OCI-LY3 (cell line): ENCODE measurements around the gene GGPS1.
"Not testable (repeated sequence)": the region's sequence is repeated elsewhere in the genome, so short reads cannot be mapped to it uniquely, and the experiment has no call there.

Experiments
- H2AFZ ChIP-seq: fragments of 200-600, 300-600 bp; shearing (Covaris generic); 2 replicates; pipeline ENCODE4 v1.6.0; 2014; ENCODE audit warnings: antibody characterized with exemption, low read depth, low read length
- H3K27ac ChIP-seq: fragments of 200-600, 300-600 bp; sonication (generic); 2 replicates; pipeline ENCODE4 v1.5.1; 2014; ENCODE audit warnings: mild to moderate bottlenecking, low read length, moderate library complexity, mixed read lengths
- H3K27me3 ChIP-seq: fragments of 200-600, 300-600 bp; sonication (generic); 2 replicates; pipeline ENCODE4 v1.6.1; 2014; ENCODE audit warnings: low read depth, low read length, mixed read lengths
- H3K36me3 ChIP-seq: fragments of 200-600, 300-600 bp; sonication (generic); replicated peaks from 2 replicates; pipeline ENCODE3; 2014; ENCODE audit warnings: low read depth, low read length, mixed read lengths
- H3K4me1 ChIP-seq: fragments of 300-600, 200-600 bp; sonication (generic); 2 replicates; pipeline ENCODE4 v1.6.1; 2014; ENCODE audit warnings: low read length, mixed read lengths
- H3K4me2 ChIP-seq: fragments of 200-600, 300-600 bp; sonication (generic); 2 replicates; pipeline ENCODE4 v1.6.1; 2014; ENCODE audit warnings: low read length, mixed read lengths
- H3K4me3 ChIP-seq: fragments of 300-600, 200-600 bp; sonication (generic); 2 replicates; pipeline ENCODE4 v1.5.1; 2014; ENCODE audit warnings: antibody characterized with exemption, mild to moderate bottlenecking, low read length, moderate library complexity
- H3K79me2 ChIP-seq: fragments of 300-600, 200-600 bp; shearing (Covaris generic); 2 replicates; pipeline ENCODE4 v1.6.1; 2014; ENCODE audit warnings: mild to moderate bottlenecking, low read length, mixed read lengths
- H3K9ac ChIP-seq: fragments of 300-600, 200-600 bp; shearing (Covaris generic); 2 replicates; pipeline ENCODE4 v1.6.0; 2014; ENCODE audit warnings: mild to moderate bottlenecking, low read length, moderate library complexity
- H3K9me3 ChIP-seq: fragments of 200-600, 300-600 bp; shearing (Covaris generic); 2 replicates; pipeline ENCODE4 v1.6.1; 2014; ENCODE audit warnings: low read length, mixed read lengths; ENCODE audit not compliant: insufficient read depth
- H4K20me1 ChIP-seq: fragments of 200-600, 300-600 bp; sonication (generic); 2 replicates; pipeline ENCODE4 v1.6.1; 2016; ENCODE audit warnings: low read length, mixed read lengths; ENCODE audit not compliant: insufficient read depth
- EZH2phosphoT487 ChIP-seq: fragments of 200-600 bp; shearing (Covaris generic); IDR thresholded peaks from 2 replicates; pipeline ENCODE4 v1.6.1; 2018; ENCODE audit warnings: antibody characterized with exemption, mixed run types, low read depth
- TF ChIP-seq, protein P1 (sequence below): fragments of 200-600, 300-600 bp; sonication (generic); IDR thresholded peaks from 2 replicates; pipeline ENCODE4 v1.5.1; 2014; ENCODE audit warnings: antibody characterized with exemption, low read length, low read depth

Gene GGPS1

DNA sequence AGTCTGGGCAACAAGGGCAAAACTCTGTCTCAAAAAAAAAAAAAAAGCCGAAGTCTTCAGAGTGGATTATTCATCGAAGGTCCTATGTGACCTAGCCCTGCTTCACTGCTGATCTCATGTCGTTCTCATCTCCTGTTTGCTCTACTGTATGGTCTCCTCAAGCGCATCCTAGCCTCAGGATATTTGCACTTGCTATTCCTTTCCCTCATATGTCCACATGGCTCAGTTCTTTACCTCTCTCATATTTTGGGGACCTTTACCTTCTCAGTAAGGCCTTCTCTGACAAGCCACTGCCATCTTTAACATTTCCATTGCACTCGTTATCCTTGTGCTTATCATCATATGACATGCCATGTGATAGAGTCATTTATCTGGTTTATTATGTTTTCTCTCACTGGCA lies 41.4 kb downstream of the GGPS1 start:
- no peak overlapping the region for H3K27ac ChIP-seq
- no peaks in the 10 kb centered on the region for H3K27me3 ChIP-seq
- no peak overlapping the region for H3K4me3 ChIP-seq
- TF ChIP-seq, protein P1, sequence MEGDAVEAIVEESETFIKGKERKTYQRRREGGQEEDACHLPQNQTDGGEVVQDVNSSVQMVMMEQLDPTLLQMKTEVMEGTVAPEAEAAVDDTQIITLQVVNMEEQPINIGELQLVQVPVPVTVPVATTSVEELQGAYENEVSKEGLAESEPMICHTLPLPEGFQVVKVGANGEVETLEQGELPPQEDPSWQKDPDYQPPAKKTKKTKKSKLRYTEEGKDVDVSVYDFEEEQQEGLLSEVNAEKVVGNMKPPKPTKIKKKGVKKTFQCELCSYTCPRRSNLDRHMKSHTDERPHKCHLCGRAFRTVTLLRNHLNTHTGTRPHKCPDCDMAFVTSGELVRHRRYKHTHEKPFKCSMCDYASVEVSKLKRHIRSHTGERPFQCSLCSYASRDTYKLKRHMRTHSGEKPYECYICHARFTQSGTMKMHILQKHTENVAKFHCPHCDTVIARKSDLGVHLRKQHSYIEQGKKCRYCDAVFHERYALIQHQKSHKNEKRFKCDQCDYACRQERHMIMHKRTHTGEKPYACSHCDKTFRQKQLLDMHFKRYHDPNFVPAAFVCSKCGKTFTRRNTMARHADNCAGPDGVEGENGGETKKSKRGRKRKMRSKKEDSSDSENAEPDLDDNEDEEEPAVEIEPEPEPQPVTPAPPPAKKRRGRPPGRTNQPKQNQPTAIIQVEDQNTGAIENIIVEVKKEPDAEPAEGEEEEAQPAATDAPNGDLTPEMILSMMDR = no peak
- no peak for TF ChIP-seq EZH2phosphoT487
- peaks cover 12% of the 10 kb centered on the region for H3K4me1 ChIP-seq
- H3K36me3 ChIP-seq = no peaks in the 10 kb centered on the region
- no peak overlapping the region for H3K4me2 ChIP-seq
- peaks cover 13% of the 10 kb centered on the region for H3K79me2 ChIP-seq
- H2AFZ ChIP-seq = no peak overlapping the region
- no peaks in the 10 kb centered on the region for H3K9me3 ChIP-seq
- H3K9ac ChIP-seq = no peak overlapping the region
- no peaks in the 10 kb centered on the region for H4K20me1 ChIP-seq

DNA sequence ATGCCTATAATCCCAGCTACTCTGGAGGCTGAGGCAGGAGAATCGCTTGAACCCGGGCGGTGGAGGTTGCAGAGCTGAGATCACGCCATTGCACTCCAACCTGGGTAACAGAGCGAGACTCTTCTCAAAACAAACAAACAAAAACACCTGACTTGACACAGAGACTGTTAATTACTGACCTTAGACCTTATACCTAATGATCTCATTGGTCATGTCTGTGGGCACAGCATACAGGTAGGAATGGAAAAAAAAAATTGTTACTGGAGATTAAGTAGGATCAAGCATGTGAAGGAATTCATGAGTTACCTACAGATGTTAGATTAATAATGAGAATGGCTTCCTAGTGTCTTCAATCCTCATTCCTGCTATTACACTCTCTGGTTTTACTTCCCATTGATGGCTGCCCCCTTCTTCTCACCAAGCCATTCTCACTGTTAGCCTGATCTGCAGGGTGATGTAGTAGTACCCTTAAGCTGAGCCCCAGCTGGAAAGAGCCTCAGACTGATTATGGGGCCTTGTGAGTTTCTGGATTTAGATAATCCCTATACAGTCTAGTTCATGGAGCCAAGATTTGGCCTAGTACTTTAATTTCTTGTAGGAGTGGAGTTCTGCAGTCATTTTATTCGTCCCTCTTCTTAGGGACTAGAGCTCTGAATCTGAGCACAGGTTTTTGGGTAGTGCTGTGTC lies 47.7 kb downstream of the GGPS1 start:
- TF ChIP-seq EZH2phosphoT487 = no peak
- TF ChIP-seq, protein P1 = no peak
- Histone ChIP-seq H3K4me3 (no peak overlapping the region), H3K79me2 (peaks cover 5% of the 10 kb centered on the region), H3K9me3 (no peaks in the 10 kb centered on the region), H3K27ac (no peak overlapping the region), H4K20me1 (no peaks in the 10 kb centered on the region), H2AFZ (no peak overlapping the region), H3K9ac (no peak overlapping the region), H3K36me3 (no peaks in the 10 kb centered on the region), H3K4me1 (no peaks in the 10 kb centered on the region), H3K4me2 (no peak overlapping the region), H3K27me3 (no peaks in the 10 kb centered on the region)

DNA sequence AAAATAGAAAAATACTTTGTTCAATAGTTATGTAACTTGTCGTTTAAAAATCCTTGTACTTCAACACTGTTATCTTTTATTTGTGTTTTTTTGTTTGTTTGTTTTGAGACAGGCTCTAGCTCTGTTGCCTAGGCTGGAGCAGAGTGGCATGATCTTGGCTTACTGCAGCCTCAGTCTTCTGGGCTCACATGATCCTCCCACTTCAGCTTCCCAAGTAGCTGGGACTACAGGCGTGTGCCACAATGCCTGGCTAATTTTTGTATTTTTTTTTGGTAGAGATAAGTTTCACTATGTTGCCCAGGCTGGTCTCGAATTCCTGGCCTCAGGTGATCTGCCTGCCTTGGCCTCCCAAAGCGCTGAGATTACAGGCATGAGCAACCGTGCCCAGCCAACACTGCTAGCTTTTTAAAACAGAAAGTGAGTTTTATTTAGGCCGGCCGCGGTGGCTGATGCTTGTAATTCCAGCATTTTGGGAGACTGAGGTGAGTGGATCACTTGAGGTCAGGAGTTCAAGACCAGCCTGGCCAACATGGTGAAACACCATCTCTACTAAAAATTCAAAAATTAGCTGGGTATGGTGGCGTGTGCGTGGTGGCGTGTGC lies 49.9 kb downstream of the GGPS1 start:
- H3K4me1 ChIP-seq, H3K9me3 ChIP-seq, H3K27me3 ChIP-seq, H2AFZ ChIP-seq, H3K9ac ChIP-seq, H4K20me1 ChIP-seq, H3K79me2 ChIP-seq, H3K27ac ChIP-seq, H3K4me3 ChIP-seq, H3K4me2 ChIP-seq, H3K36me3 ChIP-seq: not testable (repeated sequence)

DNA sequence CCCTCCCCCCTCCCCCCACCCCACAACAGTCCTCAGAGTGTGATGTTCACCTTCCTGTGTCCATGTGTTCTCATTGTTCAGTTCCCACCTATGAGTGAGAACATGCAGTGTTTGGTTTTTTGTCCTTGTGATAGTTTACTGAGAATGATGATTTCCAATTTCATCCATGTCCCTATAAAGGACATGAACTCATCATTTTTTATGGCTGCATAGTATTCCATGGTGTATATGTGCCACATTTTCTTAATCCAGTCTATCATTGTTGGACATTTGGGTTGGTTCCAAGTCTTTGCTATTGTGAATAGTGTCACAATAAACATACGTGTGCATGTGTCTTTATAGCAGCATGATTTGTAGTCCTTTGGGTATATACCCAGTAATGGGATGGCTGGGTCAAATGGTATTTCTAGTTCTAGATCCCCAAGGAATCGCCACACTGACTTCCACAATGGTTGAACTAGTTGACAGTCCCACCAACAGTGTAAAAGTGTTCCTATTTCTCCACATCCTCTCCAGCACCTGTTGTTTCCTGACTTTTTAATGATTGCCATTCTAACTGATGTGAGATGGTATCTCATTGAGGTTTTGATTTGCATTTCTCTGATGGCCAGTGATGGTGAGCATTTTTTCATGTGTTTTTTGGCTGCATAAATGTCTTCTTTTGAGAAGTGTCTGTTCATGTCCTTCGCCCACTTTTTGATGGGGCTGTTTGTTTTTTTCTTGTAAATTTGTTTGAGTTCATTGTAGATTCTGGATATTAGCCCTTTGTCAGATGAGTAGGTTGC lies 53.8 kb downstream of the GGPS1 start:
- H3K36me3 ChIP-seq, H3K27ac ChIP-seq, H3K4me1 ChIP-seq, H3K79me2 ChIP-seq, H4K20me1 ChIP-seq, H2AFZ ChIP-seq, H3K4me2 ChIP-seq, H3K9ac ChIP-seq, H3K27me3 ChIP-seq, H3K4me3 ChIP-seq, H3K9me3 ChIP-seq: not testable (repeated sequence)

DNA sequence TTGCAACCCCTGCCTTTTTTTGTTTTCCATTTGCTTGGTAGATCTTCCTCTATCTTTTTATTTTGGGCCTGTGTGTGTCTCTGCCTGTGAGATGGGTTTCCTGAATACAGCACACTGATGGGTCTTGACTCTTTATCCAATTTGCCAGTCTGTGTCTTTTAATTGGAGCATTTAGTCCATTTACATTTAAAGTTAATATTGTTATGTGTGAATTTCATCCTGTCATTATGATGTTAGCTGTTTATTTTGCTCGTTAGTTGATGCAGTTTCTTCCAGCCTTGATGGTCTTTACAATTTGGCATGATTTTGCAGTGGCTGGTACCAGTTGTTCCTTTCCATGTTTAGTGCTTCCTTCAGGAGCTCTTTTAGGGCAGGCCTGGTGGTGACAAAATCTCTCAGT lies 57.3 kb downstream of the GGPS1 start:
- not testable (repeated sequence) for H3K4me1 ChIP-seq, H3K9me3 ChIP-seq, H3K79me2 ChIP-seq, H3K4me2 ChIP-seq, H4K20me1 ChIP-seq, H3K27ac ChIP-seq, H2AFZ ChIP-seq, H3K4me3 ChIP-seq, H3K27me3 ChIP-seq, H3K9ac ChIP-seq, H3K36me3 ChIP-seq
